HG03442 (cell line): ENCODE measurements around the gene TMA7.

Experiments used
- ATAC-seq: cut with Tn5 transposase; IDR thresholded peaks from one replicate; pipeline ENCODE4 v1.9.1; 2021; ENCODE audit warnings: mild to moderate bottlenecking, moderate library complexity; ENCODE audit not compliant: unreplicated experiment

TMA7 gene

DNA sequence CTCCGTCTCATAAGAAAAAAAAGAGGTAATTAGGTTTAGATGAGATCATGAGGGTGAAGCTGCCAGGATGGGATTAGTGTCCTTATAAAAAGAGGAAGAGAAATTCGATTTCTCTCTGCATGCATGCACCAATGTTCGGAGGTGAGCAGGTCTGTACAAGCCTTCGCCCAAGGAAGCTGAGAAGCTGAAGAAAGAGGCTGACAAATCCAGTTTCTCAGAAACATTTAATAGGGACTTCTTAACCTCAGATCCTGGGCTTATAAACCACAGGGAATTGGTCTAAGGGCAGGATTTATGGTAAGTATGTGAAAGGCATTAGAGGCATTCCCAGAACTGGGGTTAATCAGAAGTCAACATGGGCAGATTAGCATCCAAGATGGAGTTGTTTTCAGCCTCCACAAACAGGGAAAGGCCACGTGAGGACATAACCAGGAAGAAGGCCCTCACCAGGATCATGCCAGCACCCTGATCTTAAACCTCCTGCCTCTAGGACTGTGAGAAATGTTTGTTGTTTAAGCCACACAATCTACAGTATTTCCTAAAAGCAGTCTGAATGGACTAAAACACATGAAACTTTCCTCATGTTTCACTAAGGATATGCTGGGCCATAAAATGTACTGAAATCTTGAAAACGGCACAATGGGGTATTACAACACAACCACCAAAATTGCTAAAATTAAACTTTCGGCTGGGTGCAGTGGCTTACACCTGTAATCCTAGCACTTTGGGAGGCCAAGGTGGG is 52.6 kb downstream of the TMA7 start:
- ATAC-seq = no peak

DNA sequence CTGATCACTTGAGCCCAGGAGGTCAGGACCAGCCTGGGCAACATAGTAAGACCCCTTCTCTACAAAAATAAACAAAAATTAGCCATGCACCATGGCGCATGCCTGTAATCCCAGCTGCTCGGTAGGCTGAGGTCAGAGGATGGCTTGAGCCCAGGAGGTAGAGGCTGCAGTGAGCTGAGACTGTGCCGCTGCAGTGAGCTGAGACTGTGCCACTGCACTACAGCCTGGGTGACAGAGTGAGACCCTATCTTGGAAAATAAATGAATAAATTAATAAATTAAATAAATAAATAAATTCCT is 53.1 kb downstream of the TMA7 start:
- ATAC-seq = no peak
